Measurements from ENCODE around the gene GUCY1A2.

Gene GUCY1A2

DNA sequence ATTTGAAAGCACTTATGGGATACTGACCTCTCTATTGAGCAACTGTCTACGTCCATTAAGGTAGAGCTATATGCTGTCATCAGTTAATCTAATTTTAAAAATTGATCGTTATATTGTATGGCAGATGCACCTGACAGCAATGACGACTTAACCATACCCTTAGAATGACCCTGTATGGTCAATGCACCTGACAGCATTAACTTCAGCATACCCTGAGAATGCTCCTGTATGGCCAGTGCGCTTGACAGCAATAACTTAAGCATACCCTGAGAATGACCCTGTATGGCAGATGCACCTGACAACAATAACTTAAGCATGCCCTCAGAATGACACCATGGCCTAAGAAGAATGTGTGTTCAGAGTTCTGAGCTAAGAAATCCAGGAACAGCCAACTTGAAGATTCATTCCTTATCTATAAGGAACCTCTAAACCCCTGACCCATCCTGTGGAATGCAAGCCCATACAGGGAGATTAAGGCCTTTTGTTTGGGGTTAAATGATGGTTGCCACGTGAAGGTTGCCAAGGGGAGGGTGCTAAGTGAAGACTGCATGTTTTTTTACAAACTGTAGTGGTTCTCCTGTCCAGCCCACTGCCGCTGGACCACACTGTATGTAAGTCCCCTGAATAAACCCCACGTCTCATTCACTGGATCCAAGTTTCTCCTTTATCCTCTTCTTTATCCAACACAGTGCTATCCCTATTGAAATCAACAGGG is 138.3 kb downstream of the GUCY1A2 start:
- TF ChIP-seq, protein P1, sequence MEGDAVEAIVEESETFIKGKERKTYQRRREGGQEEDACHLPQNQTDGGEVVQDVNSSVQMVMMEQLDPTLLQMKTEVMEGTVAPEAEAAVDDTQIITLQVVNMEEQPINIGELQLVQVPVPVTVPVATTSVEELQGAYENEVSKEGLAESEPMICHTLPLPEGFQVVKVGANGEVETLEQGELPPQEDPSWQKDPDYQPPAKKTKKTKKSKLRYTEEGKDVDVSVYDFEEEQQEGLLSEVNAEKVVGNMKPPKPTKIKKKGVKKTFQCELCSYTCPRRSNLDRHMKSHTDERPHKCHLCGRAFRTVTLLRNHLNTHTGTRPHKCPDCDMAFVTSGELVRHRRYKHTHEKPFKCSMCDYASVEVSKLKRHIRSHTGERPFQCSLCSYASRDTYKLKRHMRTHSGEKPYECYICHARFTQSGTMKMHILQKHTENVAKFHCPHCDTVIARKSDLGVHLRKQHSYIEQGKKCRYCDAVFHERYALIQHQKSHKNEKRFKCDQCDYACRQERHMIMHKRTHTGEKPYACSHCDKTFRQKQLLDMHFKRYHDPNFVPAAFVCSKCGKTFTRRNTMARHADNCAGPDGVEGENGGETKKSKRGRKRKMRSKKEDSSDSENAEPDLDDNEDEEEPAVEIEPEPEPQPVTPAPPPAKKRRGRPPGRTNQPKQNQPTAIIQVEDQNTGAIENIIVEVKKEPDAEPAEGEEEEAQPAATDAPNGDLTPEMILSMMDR (IDR thresholded peaks at IDR 0.05), result no peak

DNA sequence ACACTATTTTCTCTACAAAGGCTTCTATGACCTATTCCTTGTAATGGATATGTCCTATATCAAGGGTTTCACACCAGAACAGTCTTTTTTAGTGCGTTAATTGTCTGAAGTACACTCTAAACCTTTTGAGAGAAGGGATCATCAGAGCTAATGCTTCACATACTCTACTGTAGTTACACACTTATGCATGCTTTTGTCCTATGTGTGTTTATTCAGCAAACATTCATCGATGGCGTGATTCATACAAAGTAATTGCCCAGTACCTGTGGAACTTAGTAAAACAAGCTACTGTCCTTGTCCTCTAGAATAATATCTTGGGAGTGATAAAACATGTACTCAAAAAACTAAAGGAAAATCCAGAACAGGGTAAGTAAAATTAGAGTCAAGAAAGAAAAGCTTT is 139.2 kb downstream of the GUCY1A2 start:
- TF ChIP-seq, protein P1 (IDR thresholded peaks at IDR 0.05), result no peak

DNA sequence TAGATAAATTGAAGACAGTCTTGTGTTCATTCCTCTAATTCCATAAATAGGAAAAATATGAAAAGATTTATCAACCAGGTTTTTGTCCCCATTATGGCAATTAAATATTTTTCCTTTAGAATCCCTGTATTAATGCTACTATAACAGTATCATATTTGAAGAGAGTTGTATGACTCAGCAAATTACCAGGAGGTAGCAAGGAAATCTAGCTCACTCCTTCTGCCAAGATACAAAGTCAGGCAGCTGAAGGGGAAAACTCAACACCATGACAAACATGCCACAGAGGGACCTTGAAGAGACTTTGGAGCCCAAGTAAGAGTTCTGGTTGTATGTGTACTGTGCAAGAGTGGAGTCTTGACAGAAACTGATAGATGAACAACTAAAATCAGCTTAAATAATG is 143.3 kb downstream of the GUCY1A2 start:
- TF ChIP-seq, protein P1 (IDR thresholded peaks at IDR 0.05), result no peak

DNA sequence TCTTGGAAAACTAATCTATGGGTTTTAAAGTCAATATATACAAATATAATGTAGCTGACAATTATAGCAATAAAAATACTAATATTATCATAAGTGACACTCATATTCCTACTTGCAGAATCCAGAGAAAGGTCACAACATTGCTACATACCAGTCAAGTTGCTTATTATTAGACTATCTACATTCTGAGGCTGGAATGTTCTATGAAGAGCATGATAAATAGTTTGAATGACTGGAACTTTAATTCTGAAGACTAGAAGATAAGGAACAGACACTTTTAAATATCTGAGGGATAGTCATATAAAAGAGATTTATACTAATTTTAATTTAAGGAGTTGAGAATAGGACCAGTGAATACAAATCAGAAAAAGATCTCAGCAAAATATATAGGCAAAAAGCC is 146.0 kb downstream of the GUCY1A2 start:
- TF ChIP-seq, protein P1 (IDR thresholded peaks at IDR 0.05), result no peak

DNA sequence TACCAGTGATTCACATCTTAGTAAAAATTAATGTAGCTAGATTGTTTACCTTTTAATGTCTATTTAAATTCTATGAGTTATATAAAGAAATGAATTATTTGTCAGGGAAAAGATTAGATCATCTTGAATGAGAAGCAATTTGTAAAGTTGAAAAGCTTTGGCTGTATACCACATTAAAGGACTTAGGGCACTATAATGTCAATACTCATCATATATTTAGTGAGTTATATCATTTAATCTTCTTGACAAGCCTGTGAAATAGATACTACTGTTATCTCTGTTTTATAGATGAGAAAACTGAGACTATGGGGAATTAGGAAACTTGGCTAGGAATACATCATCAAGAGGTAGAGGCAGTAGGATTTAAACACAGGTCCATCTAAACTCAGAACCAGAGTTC is 160.1 kb downstream of the GUCY1A2 start:
- TF ChIP-seq, protein P1 (IDR thresholded peaks at IDR 0.05), result no peak

DNA sequence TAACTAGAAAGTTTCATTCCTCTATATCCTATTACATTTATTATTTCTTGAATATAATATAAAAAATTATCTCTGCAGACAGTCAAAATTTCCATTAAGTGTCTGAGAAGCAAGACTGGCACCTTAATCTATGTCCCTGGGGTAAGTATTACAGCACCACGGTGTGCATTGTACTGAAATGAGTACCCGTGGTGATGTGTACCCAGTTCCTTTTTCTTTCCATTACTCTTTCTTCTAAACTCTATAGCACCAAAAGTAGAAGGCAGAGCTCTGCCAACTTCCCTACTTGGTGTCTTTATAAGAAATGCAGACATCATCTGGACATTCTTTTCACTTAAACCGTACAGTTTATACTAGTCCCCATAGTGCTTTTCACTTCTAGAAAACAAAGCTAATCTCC is 161.7 kb downstream of the GUCY1A2 start:
- TF ChIP-seq, protein P1 (IDR thresholded peaks at IDR 0.05), result no peak

DNA sequence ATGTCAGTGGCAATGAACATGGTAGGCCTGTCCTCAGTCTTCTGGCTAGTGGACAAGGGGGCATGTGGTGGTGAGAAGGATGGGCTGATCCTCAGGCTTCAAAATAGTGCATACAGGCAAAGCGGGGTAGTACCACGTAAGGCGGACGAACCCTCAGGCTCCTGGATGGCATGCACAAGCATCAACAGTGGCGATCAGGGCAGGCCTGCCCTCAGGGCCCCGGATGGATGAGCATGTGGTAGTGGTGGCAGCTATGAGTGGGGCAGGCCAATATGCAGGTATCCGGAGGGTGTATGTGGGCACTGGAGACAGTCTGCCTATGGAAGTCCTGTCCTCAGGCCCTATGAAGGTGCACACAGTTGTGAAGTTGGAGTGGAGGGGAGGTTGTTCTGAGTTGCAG is 163.8 kb downstream of the GUCY1A2 start:
- TF ChIP-seq, protein P1 (IDR thresholded peaks at IDR 0.05), result no peak

Data from LNCAP (cell line).